Activated naive CD4-positive, alpha-beta T cell treated with anti-CD3 and anti-CD28 coated beads for 36 hours (primary cell): ENCODE data around the gene B3GNT4. TPM values are rescaled to one million over a fixed set of nuclear protein-coding genes. Genes with fewer than 3 reads are reported as not detected.

Experiments used
- CTCF ChIA-PET: fragments of 350-600 bp; sonication (Branson Sonifier 250); formaldehyde crosslinking; loops from one replicate; lab custom pipeline; 2021; ENCODE audit warnings: antibody characterized with exemption; lab: Charles Lee
- DNase-seq: peaks from one replicate; pipeline ENCODE4 v3.0.0-alpha.2; 2020
- H3K27ac Mint-ChIP-seq: one replicate; pipeline ENCODE4 v1.8.0; 2021; ENCODE audit warnings: mild to moderate bottlenecking, mixed read lengths
- H3K27me3 Mint-ChIP-seq: one replicate; pipeline ENCODE4 v1.8.0; 2021; ENCODE audit warnings: low read depth, mixed read lengths
- H3K36me3 Mint-ChIP-seq: one replicate; pipeline ENCODE4 v1.8.0; 2021; ENCODE audit warnings: low read depth, mixed read lengths
- H3K4me1 Mint-ChIP-seq: one replicate; pipeline ENCODE4 v1.8.0; 2021; ENCODE audit warnings: low read depth, mixed read lengths
- H3K4me3 Mint-ChIP-seq: one replicate; pipeline ENCODE4 v1.8.0; 2021; ENCODE audit warnings: mild to moderate bottlenecking, moderate library complexity, mixed read lengths
- H3K9me3 Mint-ChIP-seq: one replicate; pipeline ENCODE4 v1.8.0; 2021; ENCODE audit warnings: mixed read lengths
- intact Hi-C: fragments of 100-400 bp; cut with micrococcal nuclease; formaldehyde crosslinking; loops from one replicate; pipeline ENCODE4 v1.15.1; 2023
- total RNA-seq, 2 experiments: library from RNA; stranded (reverse); gene quantifications; one replicate each; pipeline ENCODE4 v1.2.3, GENCODE V29; 2021

Gene B3GNT4
- total RNA-seq, 2 experiments from 2014 or later, result 0.43 to 0.67 TPM

DNA sequence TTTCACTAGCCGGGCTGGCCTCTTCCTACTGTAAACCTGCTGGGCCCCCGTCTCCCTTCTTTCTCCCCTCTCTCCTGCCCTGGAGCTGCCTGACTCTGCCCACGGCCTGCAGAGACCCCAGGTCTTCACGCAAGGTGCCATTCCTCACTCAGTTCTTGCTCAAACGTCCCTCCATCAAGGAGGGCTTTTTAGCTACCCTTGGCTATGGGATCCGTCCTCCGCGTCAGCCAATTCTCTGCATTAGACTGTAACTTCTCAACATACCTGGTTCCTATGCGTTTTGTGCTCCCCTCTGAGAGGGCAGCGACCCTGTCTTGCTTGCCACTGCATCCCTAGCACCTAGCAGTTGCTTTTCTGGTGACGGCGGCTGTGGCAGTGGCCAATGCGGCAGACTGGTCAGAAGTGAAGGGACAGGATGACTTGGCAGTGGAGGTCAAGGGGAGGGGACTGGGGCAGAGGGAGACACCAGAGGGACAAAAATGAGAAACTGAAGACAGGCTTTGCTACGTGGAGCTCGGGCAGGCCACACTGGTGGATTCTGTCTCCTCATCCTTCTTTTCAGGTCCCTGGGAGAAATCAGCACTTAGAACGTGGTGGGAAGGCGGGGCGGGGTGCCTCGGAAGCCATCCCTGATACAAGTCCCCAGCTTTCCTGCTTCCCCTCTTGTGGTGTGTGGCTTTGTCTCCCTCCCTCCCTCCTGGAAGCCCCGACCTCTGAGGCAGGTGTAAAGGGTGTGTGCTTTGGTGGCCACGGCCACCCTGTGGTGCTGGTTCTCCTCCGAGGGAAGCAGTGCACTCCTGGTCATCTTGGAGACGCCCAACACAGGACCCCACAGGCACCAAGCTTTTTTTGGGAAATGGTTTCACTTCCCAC lies 1.8 kb downstream of the B3GNT4 start:
- peak overlapping the region; percentile 65 for H3K4me3 Mint-ChIP-seq
- peaks cover 10% of the 10 kb centered on the region for H3K27me3 Mint-ChIP-seq
- H3K4me1 Mint-ChIP-seq, result peaks cover 15% of the 10 kb centered on the region
- intact Hi-C loops, result no loop called here
- H3K36me3 Mint-ChIP-seq, result peaks cover 10% of the 10 kb centered on the region
- CTCF ChIA-PET, result interaction anchor here (1.0 to 1.1 kb wide), 2 partner anchors 9 to 82 kb away, joined by 3 to 5 read pairs; no protein-coding TSS in a partner anchor
- no peaks in the 10 kb centered on the region for H3K9me3 Mint-ChIP-seq
- no peak overlapping the region for H3K27ac Mint-ChIP-seq
- no peak for DNase-seq

DNA sequence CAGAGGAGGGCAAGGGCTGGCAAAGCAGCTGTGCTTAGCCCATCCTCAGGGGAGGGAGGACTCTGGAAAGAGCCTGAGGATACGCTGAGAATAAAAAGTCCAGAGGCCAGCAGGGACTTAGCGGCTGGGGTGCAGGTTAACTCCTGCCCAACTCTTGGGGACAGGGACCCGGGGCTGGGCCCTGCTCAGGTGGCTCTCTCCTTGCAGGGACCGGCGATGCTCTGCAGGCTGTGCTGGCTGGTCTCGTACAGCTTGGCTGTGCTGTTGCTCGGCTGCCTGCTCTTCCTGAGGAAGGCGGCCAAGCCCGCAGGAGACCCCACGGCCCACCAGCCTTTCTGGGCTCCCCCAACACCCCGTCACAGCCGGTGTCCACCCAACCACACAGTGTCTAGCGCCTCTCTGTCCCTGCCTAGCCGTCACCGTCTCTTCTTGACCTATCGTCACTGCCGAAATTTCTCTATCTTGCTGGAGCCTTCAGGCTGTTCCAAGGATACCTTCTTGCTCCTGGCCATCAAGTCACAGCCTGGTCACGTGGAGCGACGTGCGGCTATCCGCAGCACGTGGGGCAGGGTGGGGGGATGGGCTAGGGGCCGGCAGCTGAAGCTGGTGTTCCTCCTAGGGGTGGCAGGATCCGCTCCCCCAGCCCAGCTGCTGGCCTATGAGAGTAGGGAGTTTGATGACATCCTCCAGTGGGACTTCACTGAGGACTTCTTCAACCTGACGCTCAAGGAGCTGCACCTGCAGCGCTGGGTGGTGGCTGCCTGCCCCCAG lies 2.8 kb downstream of the B3GNT4 start:
- intact Hi-C loops, result no loop called here
- peaks cover 10% of the 10 kb centered on the region for H3K27me3 Mint-ChIP-seq
- no peak overlapping the region for H3K27ac Mint-ChIP-seq
- H3K36me3 Mint-ChIP-seq, result peaks cover 12% of the 10 kb centered on the region
- CTCF ChIA-PET, result interaction anchor here (1.0 kb wide), 1 partner anchor 8 kb away, joined by 5 read pairs; no protein-coding TSS in a partner anchor
- H3K9me3 Mint-ChIP-seq, result no peaks in the 10 kb centered on the region
- H3K4me3 Mint-ChIP-seq, result no peak overlapping the region
- H3K4me1 Mint-ChIP-seq, result peaks cover 15% of the 10 kb centered on the region
- no peak for DNase-seq

DNA sequence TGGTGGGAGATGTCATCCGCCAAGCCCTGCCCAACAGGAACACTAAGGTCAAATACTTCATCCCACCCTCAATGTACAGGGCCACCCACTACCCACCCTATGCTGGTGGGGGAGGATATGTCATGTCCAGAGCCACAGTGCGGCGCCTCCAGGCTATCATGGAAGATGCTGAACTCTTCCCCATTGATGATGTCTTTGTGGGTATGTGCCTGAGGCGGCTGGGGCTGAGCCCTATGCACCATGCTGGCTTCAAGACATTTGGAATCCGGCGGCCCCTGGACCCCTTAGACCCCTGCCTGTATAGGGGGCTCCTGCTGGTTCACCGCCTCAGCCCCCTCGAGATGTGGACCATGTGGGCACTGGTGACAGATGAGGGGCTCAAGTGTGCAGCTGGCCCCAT lies 3.5 kb downstream of the B3GNT4 start:
- Mint-ChIP-seq H3K27ac (no peak overlapping the region), H3K27me3 (peaks cover 10% of the 10 kb centered on the region), H3K36me3 (peaks cover 16% of the 10 kb centered on the region), H3K4me1 (peaks cover 15% of the 10 kb centered on the region), H3K9me3 (no peaks in the 10 kb centered on the region), H3K4me3 (no peak overlapping the region)
- CTCF ChIA-PET, result no interaction called here
- intact Hi-C loops, result no loop called here
- no peak for DNase-seq

DNA sequence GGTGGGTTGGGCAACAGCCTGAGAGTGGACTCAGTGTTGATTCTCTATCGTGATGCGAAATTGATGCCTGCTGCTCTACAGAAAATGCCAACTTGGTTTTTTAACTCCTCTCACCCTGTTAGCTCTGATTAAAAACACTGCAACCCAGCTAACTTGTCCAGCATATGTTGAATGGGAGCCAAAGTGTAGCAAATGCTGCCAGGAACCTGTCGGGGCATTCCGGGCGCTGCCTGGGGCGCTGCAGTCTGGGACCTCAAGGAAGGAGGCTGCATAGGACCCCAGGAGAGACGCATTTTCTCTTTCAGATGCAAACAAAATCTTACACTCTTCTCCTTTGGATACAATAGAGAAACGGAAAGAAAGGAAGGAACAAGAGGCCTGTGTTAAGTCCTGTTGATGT lies 3.9 kb downstream of the B3GNT4 start:
- Mint-ChIP-seq H3K36me3 (peaks cover 20% of the 10 kb centered on the region), H3K27ac (no peak overlapping the region), H3K4me3 (no peak overlapping the region), H3K4me1 (peaks cover 14% of the 10 kb centered on the region), H3K27me3 (peaks cover 10% of the 10 kb centered on the region), H3K9me3 (no peaks in the 10 kb centered on the region)
- DNase-seq, result no peak
- intact Hi-C loops, result no loop called here
- CTCF ChIA-PET, result no interaction called here

DNA sequence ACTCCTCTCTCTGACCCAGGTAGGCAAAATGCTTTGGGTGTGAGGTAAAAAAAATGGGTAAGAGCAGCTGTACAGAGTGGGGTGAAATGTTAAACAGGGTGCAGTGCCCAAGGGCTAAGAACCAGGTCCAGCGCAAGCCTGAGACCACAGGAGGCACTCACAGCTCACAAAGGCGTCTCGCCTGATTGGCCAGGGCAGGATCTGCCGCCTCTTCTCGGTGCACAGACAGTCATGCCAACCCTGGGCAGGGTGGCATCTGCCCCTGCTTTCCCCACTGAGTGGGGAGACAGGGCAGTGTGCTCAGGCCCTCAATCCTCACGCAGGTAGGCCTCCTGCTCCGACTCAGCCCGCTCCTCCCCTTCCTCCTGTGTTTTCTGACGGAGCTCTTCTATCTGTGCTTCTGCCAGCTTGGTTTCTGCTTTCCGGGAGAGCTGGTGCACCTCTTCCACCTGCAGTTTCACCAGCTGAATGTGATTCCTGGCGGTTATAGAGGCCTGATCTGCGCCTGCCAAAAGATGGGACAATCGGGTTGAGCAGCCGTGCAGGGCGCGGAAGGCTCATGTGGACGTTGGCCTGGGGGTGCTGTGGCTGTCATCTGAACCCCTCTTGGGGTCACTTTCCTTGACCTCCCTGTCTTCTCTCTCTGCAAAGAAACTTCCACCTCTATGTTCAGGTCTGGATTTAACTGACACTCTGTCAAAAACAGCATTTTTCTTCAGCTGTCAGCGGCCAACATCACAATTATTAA lies 4.7 kb downstream of the B3GNT4 start:
- Mint-ChIP-seq H3K9me3 (no peaks in the 10 kb centered on the region), H3K4me1 (peaks cover 8% of the 10 kb centered on the region), H3K4me3 (no peak overlapping the region), H3K36me3 (peaks cover 20% of the 10 kb centered on the region), H3K27ac (no peak overlapping the region), H3K27me3 (peaks cover 10% of the 10 kb centered on the region)
- CTCF ChIA-PET, result interaction anchor here (0.6 to 1.2 kb wide), 2 partner anchors 15 to 300 kb away, joined by 3 read pairs; no protein-coding TSS in a partner anchor
- intact Hi-C loops, result no loop called here
- DNase-seq, result no peak

DNA sequence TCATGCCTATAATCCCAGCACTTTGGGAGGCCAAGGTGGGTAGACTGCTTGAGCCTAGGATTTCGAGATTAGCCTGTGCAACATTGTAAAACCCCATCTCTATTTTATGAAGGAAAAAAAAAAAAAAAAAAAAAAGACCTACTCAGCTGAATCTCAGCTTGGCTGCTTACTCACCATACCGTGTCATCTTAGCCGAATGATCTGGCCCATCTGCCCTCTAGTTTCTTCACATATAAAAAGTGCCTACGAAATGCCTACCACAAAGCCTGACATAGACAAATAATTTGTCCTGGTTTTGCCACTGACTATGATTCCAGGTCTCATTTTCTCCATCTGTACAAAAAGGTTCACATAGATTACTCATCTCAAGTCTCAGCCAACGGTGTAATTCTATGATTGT lies 12.3 kb downstream of the B3GNT4 start:
- Mint-ChIP-seq H3K4me3 (no peak overlapping the region), H3K9me3 (no peaks in the 10 kb centered on the region)
- intact Hi-C loops, result no loop called here

DNA sequence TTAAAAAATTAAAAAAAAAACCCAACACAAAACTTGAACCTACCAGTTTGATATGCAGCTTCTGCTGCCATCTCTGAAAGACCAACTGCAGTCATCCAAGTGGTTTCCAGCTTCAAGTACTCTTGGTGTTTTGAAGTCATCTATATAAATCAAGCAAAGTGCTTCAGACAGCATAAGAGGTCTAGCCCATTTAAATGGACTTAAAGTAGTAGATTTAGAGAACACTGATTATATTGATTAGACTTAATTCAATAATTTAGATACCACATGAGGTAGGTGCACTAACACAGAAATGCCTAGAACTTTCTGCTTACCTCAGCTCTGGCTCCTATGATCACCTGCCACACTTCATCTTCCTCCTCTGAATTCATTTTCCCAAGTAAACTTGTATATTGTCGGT lies 12.9 kb downstream of the B3GNT4 start:
- H3K9me3 Mint-ChIP-seq, result no peaks in the 10 kb centered on the region
- intact Hi-C loops, result no loop called here
- H3K4me1 Mint-ChIP-seq, result peaks cover 10% of the 10 kb centered on the region
- no peak for DNase-seq
- no peak overlapping the region for H3K4me3 Mint-ChIP-seq
- no peaks in the 10 kb centered on the region for H3K27me3 Mint-ChIP-seq
- H3K27ac Mint-ChIP-seq, result no peak overlapping the region
- CTCF ChIA-PET, result interaction anchor here (0.7 to 0.9 kb wide), 2 partner anchors 141 to 175 kb away, joined by 3 to 4 read pairs; no protein-coding TSS in a partner anchor
- H3K36me3 Mint-ChIP-seq, result peaks cover 33% of the 10 kb centered on the region

More for the DNA sequence above, 12.3 kb downstream of the B3GNT4 start:
- H3K27ac Mint-ChIP-seq, result no peak overlapping the region
- CTCF ChIA-PET, result interaction anchor here (0.7 to 0.9 kb wide), 2 partner anchors 141 to 176 kb away, joined by 3 to 4 read pairs; no protein-coding TSS in a partner anchor
- no peak for DNase-seq
- H3K27me3 Mint-ChIP-seq, result no peaks in the 10 kb centered on the region
- H3K36me3 Mint-ChIP-seq, result peaks cover 32% of the 10 kb centered on the region
- peaks cover 4% of the 10 kb centered on the region for H3K4me1 Mint-ChIP-seq

DNA sequence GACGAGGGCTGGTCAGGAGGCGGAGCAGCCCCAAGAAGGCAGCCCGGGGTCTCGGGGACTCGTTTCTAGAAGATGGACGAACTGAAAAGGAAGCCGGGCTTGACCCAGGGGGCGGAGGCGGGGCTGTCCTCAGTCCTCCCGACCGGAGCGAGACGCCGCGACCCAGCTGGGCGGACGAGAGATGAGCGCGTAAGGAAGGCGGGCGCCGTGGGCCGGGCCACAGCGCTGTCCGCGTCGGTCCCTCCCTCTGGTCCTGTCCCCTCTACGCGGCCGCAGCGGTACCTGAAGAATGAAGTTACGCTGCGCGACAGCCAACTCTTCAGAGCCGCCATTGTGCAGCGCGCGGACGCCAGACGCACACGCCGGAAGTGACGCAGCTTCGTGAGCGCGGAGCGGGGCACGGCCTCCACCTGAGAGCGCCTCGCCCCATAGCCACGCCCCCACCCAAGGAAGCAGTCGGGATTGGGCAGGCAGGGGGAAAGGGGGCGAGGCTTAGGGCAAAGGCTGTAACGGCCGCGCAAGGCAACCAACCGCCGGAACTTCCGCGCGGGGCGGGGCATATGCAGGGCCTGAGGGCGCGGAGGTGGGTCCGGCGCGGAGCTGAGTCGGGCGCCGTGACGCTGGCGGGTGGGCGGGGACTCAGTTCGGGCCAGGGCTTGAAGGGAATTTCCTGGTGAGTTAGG lies 22.3 kb downstream of the B3GNT4 start, which contains the start of gene DIABLO:
Gene DIABLO (minus strand): TSS at position 370 of the 683 bp plus-strand sequence. CDS start 38 bp downstream, at position 332.
- Mint-ChIP-seq H3K4me3 (peak within 1 kb of the TSS; percentile 84), H3K36me3 (peaks cover 16% of the 10 kb centered on the region), H3K27me3 (no peaks in the 10 kb centered on the region), H3K4me1 (peaks cover 39% of the 10 kb centered on the region), H3K27ac (peak within 1 kb of the TSS; percentile 79), H3K9me3 (no peaks in the 10 kb centered on the region)
- CTCF ChIA-PET, result interaction anchor here (1.0 to 1.8 kb wide), 2 partner anchors 41 to 129 kb away, joined by 5 to 6 read pairs; no protein-coding TSS in a partner anchor
- intact Hi-C loops, result loop anchor here (1.0 to 10.0 kb wide), 11 partner anchors 23 to 567 kb away; partner anchors contain the start of genes B3GNT4, DENR, KNTC1 and PSMD9
- DNase-seq, result peak; percentile 100

DNA sequence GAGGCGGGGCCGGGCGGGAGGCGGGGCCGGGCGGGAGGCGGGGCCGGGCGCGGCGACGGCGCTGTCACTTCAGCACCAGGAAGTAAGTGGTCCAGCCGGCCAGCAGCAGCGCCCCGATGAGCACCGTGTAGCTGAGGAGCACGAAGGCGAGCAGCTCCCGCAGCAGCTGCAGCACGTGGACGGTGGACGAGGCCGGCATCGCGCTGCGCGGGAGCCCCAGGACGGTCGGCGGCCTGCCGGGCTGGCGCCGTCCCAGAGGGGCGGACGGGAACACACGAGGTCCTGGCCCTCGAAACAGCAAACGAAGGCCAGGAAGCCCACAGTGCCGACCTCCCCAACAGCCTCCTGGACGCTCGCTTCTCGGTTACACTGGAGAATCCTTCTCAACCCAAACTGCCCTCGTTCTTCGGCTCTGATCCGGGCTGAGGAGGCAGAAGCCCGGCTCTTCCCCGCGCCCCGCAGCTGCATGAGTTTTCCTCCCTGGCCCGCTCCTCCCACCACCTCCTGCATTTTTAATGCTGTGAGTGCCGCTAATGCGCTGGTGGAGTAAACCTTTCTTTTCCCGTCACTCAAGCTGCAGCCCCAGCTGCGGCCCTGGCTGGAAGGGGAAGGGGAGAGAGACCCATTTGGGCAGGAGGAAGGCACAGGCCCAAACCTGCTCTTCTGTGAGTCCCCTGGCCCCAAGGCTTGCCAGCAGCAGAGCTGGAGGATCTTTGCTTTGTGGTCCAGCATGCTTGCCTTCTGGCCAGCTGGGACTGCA lies 23.0 kb downstream of the B3GNT4 start:
- H3K4me3 Mint-ChIP-seq, result peak overlapping the region; percentile 59
- H3K36me3 Mint-ChIP-seq, result peaks cover 15% of the 10 kb centered on the region
- CTCF ChIA-PET, result interaction anchor here (0.9 to 1.8 kb wide), 3 partner anchors 40 to 129 kb away, joined by 4 to 6 read pairs (median 5); no protein-coding TSS in a partner anchor
- no peaks in the 10 kb centered on the region for H3K9me3 Mint-ChIP-seq
- H3K27me3 Mint-ChIP-seq, result no peaks in the 10 kb centered on the region
- intact Hi-C loops, result loop anchor here (1.0 to 10.0 kb wide), 11 partner anchors 23 to 567 kb away; partner anchors contain the start of genes B3GNT4, DENR, KNTC1 and PSMD9
- H3K27ac Mint-ChIP-seq, result no peak overlapping the region
- no peak for DNase-seq
- H3K4me1 Mint-ChIP-seq, result peaks cover 33% of the 10 kb centered on the region

DNA sequence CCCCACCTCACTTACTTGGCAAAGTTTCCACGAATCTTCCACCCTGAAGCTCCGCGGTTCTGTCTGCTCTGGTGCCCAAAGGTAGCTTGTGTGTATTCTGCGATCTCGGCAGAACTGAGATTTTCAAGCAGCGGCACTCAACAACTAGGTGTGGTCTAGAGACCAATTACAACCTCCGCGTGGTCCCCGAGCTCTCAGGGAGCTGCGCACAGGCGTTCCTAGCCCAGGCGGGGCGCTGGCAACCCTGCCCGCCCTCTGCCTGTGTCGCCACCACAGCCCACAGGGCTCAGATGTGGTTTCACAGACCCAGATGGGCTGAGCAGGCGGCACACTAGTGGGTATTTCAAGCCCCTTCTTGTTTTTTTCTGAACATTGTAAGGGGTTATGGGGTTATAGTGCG lies 23.8 kb downstream of the B3GNT4 start:
- H3K27ac Mint-ChIP-seq, result no peak overlapping the region
- peaks cover 16% of the 10 kb centered on the region for H3K36me3 Mint-ChIP-seq

More for the DNA sequence above, 23.8 kb downstream of the B3GNT4 start:
- no peaks in the 10 kb centered on the region for H3K27me3 Mint-ChIP-seq
- no peak for DNase-seq
- CTCF ChIA-PET, result interaction anchor here (0.9 kb wide), 1 partner anchor 40 kb away, joined by 4 read pairs; no protein-coding TSS in a partner anchor
- H3K9me3 Mint-ChIP-seq, result no peaks in the 10 kb centered on the region
- H3K4me1 Mint-ChIP-seq, result peaks cover 30% of the 10 kb centered on the region
- peak overlapping the region; percentile 59 for H3K4me3 Mint-ChIP-seq
- intact Hi-C loops, result loop anchor here (10.0 kb wide), 1 partner anchor 527 kb away; the partner anchor contains the start of gene DENR
